ENCODE results near the gene ELMO1.
A peak's percentile ranks its signal among the peaks of the same experiment; 100 is the strongest.

The ELMO1 gene

GRCh38 chr7:37438906-37439652 is 9.6 kb downstream of the ELMO1 start:
- H2BK5ac ChIP-seq (ENCODE audit: low read depth, low read length, poor library complexity): no peak overlapping the region
- no peak overlapping the region for H3K4me2 ChIP-seq (ENCODE audit: low read length)
- H3K27me3 ChIP-seq (ENCODE audit: insufficient read depth, low read length): no peaks in the 10 kb centered on the region
- H3K23ac ChIP-seq (ENCODE audit: low read length): no peak overlapping the region
- no peaks in the 10 kb centered on the region for H3K9me3 ChIP-seq (ENCODE audit: insufficient read depth, low read depth, low read length)
- DNase-seq: no peak
- H4K91ac ChIP-seq (ENCODE audit: low read depth, low read length): no peak overlapping the region
- H2BK120ac ChIP-seq (ENCODE audit: insufficient read depth, low read length, poor library complexity): no peak overlapping the region
- H3K36me3 ChIP-seq (ENCODE audit: control insufficient read depth in 1 of 2, insufficient read depth in 2 of 2, low read length in 2 of 2): peaks cover 2 to 8% of the 10 kb centered on the region in 2 experiments
- H3K4ac ChIP-seq (ENCODE audit: low read depth, low read length): no peak overlapping the region
- no peaks in the 10 kb centered on the region for H3K79me1 ChIP-seq (ENCODE audit: low read length)
- no peak overlapping the region for H2AK5ac ChIP-seq (ENCODE audit: low read length)
- H3K9ac ChIP-seq (ENCODE audit: low read length): no peak overlapping the region
- H3K79me2 ChIP-seq (ENCODE audit: control insufficient read depth, insufficient read depth, low read length, poor library complexity): peaks cover 1% of the 10 kb centered on the region
- H3K27ac ChIP-seq (ENCODE audit: low read depth, low read length): no peak overlapping the region
- H2AFZ ChIP-seq (ENCODE audit: insufficient read depth, low read length, poor library complexity): no peak overlapping the region
- H2BK12ac ChIP-seq (ENCODE audit: low read length): no peak overlapping the region
- WGBS (ENCODE audit: extremely low coverage, insufficient coverage, insufficient read length): no CpG with 5 or more reads among the region's 4 CpGs
- H3K4me1 ChIP-seq (ENCODE audit: control insufficient read depth in 1 of 2, insufficient read depth in 2 of 2, low read length in 2 of 2): peaks cover 3 to 10% of the 10 kb centered on the region in 2 experiments
- H3K14ac ChIP-seq (ENCODE audit: low read length): no peak overlapping the region
- H3K18ac ChIP-seq (ENCODE audit: low read length): no peak overlapping the region
- no peak overlapping the region for H3K4me3 ChIP-seq (ENCODE audit: low read depth, low read length)
- H4K8ac ChIP-seq (ENCODE audit: low read depth, low read length): no peak overlapping the region
- H4K12ac ChIP-seq (ENCODE audit: low read depth, low read length): no peak overlapping the region

GRCh38 chr7:37435156-37435855 is 13.4 kb downstream of the ELMO1 start:
- Histone ChIP-seq H3K4ac (ENCODE audit: low read depth, low read length) (no peak overlapping the region), H2BK120ac (ENCODE audit: insufficient read depth, low read length, poor library complexity) (no peak overlapping the region), H2AFZ (ENCODE audit: insufficient read depth, low read length, poor library complexity) (no peak overlapping the region), H3K4me3 (ENCODE audit: low read depth, low read length) (no peak overlapping the region), H2AK5ac (ENCODE audit: low read length) (no peak overlapping the region), H3K14ac (ENCODE audit: low read length) (no peak overlapping the region), H3K27ac (ENCODE audit: low read depth, low read length) (no peak overlapping the region), H3K79me2 (ENCODE audit: control insufficient read depth, insufficient read depth, low read length, poor library complexity) (no peaks in the 10 kb centered on the region), H3K9ac (ENCODE audit: low read length) (no peak overlapping the region), H3K27me3 (ENCODE audit: insufficient read depth, low read length) (no peaks in the 10 kb centered on the region), H3K79me1 (ENCODE audit: low read length) (no peaks in the 10 kb centered on the region), H3K23ac (ENCODE audit: low read length) (no peak overlapping the region), H3K18ac (ENCODE audit: low read length) (no peak overlapping the region), H3K9me3 (ENCODE audit: insufficient read depth, low read depth, low read length) (no peaks in the 10 kb centered on the region), H2BK5ac (ENCODE audit: low read depth, low read length, poor library complexity) (no peak overlapping the region), H3K36me3 (ENCODE audit: control insufficient read depth in 1 of 2, insufficient read depth in 2 of 2, low read length in 2 of 2) (peaks cover 0 to 3% of the 10 kb centered on the region in 2 experiments), H2BK12ac (ENCODE audit: low read length) (no peak overlapping the region), H4K8ac (ENCODE audit: low read depth, low read length) (no peak overlapping the region), H3K4me1 (ENCODE audit: control insufficient read depth in 1 of 2, insufficient read depth in 2 of 2, low read length in 2 of 2) (peaks cover 0 to 3% of the 10 kb centered on the region in 2 experiments), H3K4me2 (ENCODE audit: low read length) (no peak overlapping the region), H4K91ac (ENCODE audit: low read depth, low read length) (no peak overlapping the region), H4K12ac (ENCODE audit: low read depth, low read length) (no peak overlapping the region)
- no CpG with 5 or more reads among the region's 6 CpGs for WGBS (ENCODE audit: extremely low coverage, insufficient coverage, insufficient read length)
- no peak for DNase-seq

- Histone ChIP-seq H3K9me3 (ENCODE audit: insufficient read depth, low read depth, low read length) (no peaks in the 10 kb centered on the region), H3K4me1 (ENCODE audit: control insufficient read depth in 1 of 2, insufficient read depth in 2 of 2, low read length in 2 of 2) (peaks cover 0 to 3% of the 10 kb centered on the region in 2 experiments), H3K36me3 (ENCODE audit: control insufficient read depth in 1 of 2, insufficient read depth in 2 of 2, low read length in 2 of 2) (peaks cover 0 to 6% of the 10 kb centered on the region in 2 experiments), H3K27ac (ENCODE audit: low read depth, low read length) (no peak overlapping the region), H2BK12ac (ENCODE audit: low read length) (no peak overlapping the region), H4K12ac (ENCODE audit: low read depth, low read length) (no peak overlapping the region), H3K18ac (ENCODE audit: low read length) (no peak overlapping the region), H2AK5ac (ENCODE audit: low read length) (no peak overlapping the region), H3K79me2 (ENCODE audit: control insufficient read depth, insufficient read depth, low read length, poor library complexity) (no peaks in the 10 kb centered on the region), H3K27me3 (ENCODE audit: insufficient read depth, low read length) (no peaks in the 10 kb centered on the region), H2BK120ac (ENCODE audit: insufficient read depth, low read length, poor library complexity) (no peak overlapping the region), H3K79me1 (ENCODE audit: low read length) (no peaks in the 10 kb centered on the region), H4K8ac (ENCODE audit: low read depth, low read length) (no peak overlapping the region), H3K4ac (ENCODE audit: low read depth, low read length) (peak overlapping the region; percentile 81), H3K23ac (ENCODE audit: low read length) (no peak overlapping the region), H3K4me2 (ENCODE audit: low read length) (no peak overlapping the region), H3K14ac (ENCODE audit: low read length) (no peak overlapping the region), H3K9ac (ENCODE audit: low read length) (peak overlapping the region; percentile 7), H4K91ac (ENCODE audit: low read depth, low read length) (no peak overlapping the region), H3K4me3 (ENCODE audit: low read depth, low read length) (no peak overlapping the region), H2AFZ (ENCODE audit: insufficient read depth, low read length, poor library complexity) (no peak overlapping the region), H2BK5ac (ENCODE audit: low read depth, low read length, poor library complexity) (no peak overlapping the region)
- no peak for DNase-seq
- no CpG with 5 or more reads among the region's 3 CpGs for WGBS (ENCODE audit: extremely low coverage, insufficient coverage, insufficient read length)
Observed at GRCh38 chr7:37434529-37434928, 14.1 kb downstream of the ELMO1 start.

- no peak overlapping the region for H3K23ac ChIP-seq (ENCODE audit: low read length)
- no peaks in the 10 kb centered on the region for H3K79me1 ChIP-seq (ENCODE audit: low read length)
- peaks cover 0 to 13% of the 10 kb centered on the region in 2 experiments for H3K36me3 ChIP-seq (ENCODE audit: control insufficient read depth in 1 of 2, insufficient read depth in 2 of 2, low read length in 2 of 2)
- peak in 1 of 2 donors; percentile 54 for DNase-seq
- H2AK5ac ChIP-seq (ENCODE audit: low read length): no peak overlapping the region
- peaks cover 0 to 3% of the 10 kb centered on the region in 2 experiments for H3K4me1 ChIP-seq (ENCODE audit: control insufficient read depth in 1 of 2, insufficient read depth in 2 of 2, low read length in 2 of 2)
- H3K4me2 ChIP-seq (ENCODE audit: low read length): no peak overlapping the region
- H3K18ac ChIP-seq (ENCODE audit: low read length): no peak overlapping the region
- no peak overlapping the region for H2AFZ ChIP-seq (ENCODE audit: insufficient read depth, low read length, poor library complexity)
- no peak overlapping the region for H4K12ac ChIP-seq (ENCODE audit: low read depth, low read length)
- H4K8ac ChIP-seq (ENCODE audit: low read depth, low read length): no peak overlapping the region
- no peaks in the 10 kb centered on the region for H3K79me2 ChIP-seq (ENCODE audit: control insufficient read depth, insufficient read depth, low read length, poor library complexity)
- no CpG with 5 or more reads among the region's 3 CpGs for WGBS (ENCODE audit: extremely low coverage, insufficient coverage, insufficient read length)
- no peak overlapping the region for H3K27ac ChIP-seq (ENCODE audit: low read depth, low read length)
- H2BK12ac ChIP-seq (ENCODE audit: low read length): no peak overlapping the region
- no peak overlapping the region for H2BK5ac ChIP-seq (ENCODE audit: low read depth, low read length, poor library complexity)
- H2BK120ac ChIP-seq (ENCODE audit: insufficient read depth, low read length, poor library complexity): no peak overlapping the region
- H3K9ac ChIP-seq (ENCODE audit: low read length): no peak overlapping the region
- H3K4me3 ChIP-seq (ENCODE audit: low read depth, low read length): no peak overlapping the region
- H3K9me3 ChIP-seq (ENCODE audit: insufficient read depth, low read depth, low read length): no peaks in the 10 kb centered on the region
- no peak overlapping the region for H4K91ac ChIP-seq (ENCODE audit: low read depth, low read length)
- no peaks in the 10 kb centered on the region for H3K27me3 ChIP-seq (ENCODE audit: insufficient read depth, low read length)
- no peak overlapping the region for H3K14ac ChIP-seq (ENCODE audit: low read length)
- H3K4ac ChIP-seq (ENCODE audit: low read depth, low read length): no peak overlapping the region
Observed at GRCh38 chr7:37433166-37433565, 15.5 kb downstream of the ELMO1 start.

Measured in trophoblast cell (in vitro differentiated cells and primary cell).